Panc1 (cell line): ENCODE data around the gene WHRN.

Experiments
- CTCF ChIP-seq: fragments of 450-650 bp; IDR thresholded peaks from 2 replicates; pipeline ENCODE4 v1.5.1; 2017; ENCODE audit warnings: mild to moderate bottlenecking
- POLR2AphosphoS5 ChIP-seq: IDR thresholded peaks from 2 replicates; pipeline ENCODE4 v1.6.1; 2012; ENCODE audit warnings: mild to moderate bottlenecking, low read depth, low read length, moderate library complexity
- SIN3A ChIP-seq: IDR thresholded peaks from 2 replicates; pipeline ENCODE4 v1.6.1; 2012; ENCODE audit warnings: low read depth, mild to moderate bottlenecking, low read length, moderate library complexity, borderline replicate concordance; ENCODE audit not compliant: insufficient read depth

GRCh38 chr9:114518120-114518519, 12.8 kb upstream of the WHRN start:
- no peak for TF ChIP-seq CTCF
- no peak for TF ChIP-seq POLR2AphosphoS5
- TF ChIP-seq SIN3A = no peak
